T-helper 2 cell treated with Interferon-gamma antibody and Interleukin-4, amounts not matched to agents 5 μg/mL and 100 μg/mL, for 36 hours (primary cell): ENCODE measurements around the gene ROBO1.
"Not testable (repeated sequence)": the region's sequence is repeated elsewhere in the genome, so short reads cannot be mapped to it uniquely, and the experiment has no call there.

Experiments used
- DNase-seq: peaks from one replicate; pipeline ENCODE4 v3.0.0; 2021; ENCODE audit warnings: low spot score
- H3K27ac Mint-ChIP-seq: one replicate; pipeline ENCODE4 v1.8.0; 2021; ENCODE audit warnings: mild to moderate bottlenecking, mixed read lengths
- H3K27me3 Mint-ChIP-seq: one replicate; pipeline ENCODE4 v1.8.0; 2021; ENCODE audit warnings: low read depth, mixed read lengths
- H3K36me3 Mint-ChIP-seq: one replicate; pipeline ENCODE4 v1.8.0; 2021; ENCODE audit warnings: low read depth, mixed read lengths
- H3K4me1 Mint-ChIP-seq: one replicate; pipeline ENCODE4 v1.8.0; 2021; ENCODE audit warnings: low read depth, mixed read lengths
- H3K4me3 Mint-ChIP-seq: one replicate; pipeline ENCODE4 v1.8.0; 2022; ENCODE audit warnings: mild to moderate bottlenecking, moderate library complexity, mixed read lengths
- H3K9me3 Mint-ChIP-seq: one replicate; pipeline ENCODE4 v1.8.0; 2021; ENCODE audit warnings: mixed read lengths

Gene ROBO1

DNA sequence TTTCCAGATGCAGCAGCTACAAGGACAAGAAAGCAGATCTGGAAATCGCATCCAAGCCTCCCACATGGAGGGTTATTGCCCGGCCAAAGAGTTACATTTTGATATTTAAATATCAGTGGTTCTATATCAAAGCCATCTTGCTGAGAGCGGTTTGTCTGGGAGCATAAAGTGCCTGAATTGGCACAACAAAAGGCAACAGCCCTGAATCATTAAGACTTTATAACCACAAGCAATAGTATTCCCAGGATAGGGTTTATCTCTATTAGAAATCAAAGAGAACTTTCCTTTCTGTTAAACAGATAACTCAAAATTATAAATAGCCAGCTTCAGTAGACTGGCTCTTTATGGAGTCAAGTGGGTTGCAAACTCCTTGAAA is 564.7 kb downstream of the ROBO1 start:
- no peak for DNase-seq
- H3K36me3 Mint-ChIP-seq, result no peaks in the 10 kb centered on the region
- no peaks in the 10 kb centered on the region for H3K4me1 Mint-ChIP-seq
- H3K27ac Mint-ChIP-seq, result no peak overlapping the region
- H3K27me3 Mint-ChIP-seq, result no peaks in the 10 kb centered on the region
- H3K4me3 Mint-ChIP-seq, result no peak overlapping the region
- H3K9me3 Mint-ChIP-seq, result peaks cover 14% of the 10 kb centered on the region

DNA sequence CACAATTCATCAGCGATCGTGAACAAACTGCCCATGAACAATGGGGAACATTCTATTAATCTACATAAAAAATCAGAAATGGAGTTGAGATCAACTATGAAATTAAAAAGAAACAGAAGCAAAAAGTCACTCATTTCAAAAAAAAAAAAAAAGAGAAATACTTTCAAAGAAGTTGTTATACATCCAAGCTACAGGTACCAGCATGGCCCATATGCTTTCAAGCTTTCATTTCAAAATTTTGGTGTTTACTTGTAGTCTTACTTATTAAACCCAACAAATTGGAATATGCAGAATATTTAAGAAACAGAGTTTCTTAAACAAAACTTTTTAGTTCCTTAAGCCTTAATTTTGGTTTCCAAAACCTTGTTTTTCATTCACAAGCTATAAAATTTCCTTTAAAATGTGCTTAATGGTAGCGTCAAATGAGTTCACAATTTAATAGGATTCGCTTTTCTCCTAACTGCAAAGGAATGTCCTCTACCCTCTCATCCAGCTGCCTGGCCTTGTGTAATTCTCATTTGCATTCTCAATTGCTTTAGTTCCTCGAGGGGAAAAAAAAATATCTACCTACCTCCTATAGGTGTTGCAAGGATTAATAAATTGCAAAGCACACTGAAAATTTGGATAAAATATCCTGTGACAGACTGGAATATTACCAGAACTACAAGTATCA is 565.2 kb downstream of the ROBO1 start:
- H3K4me1 Mint-ChIP-seq, result no peaks in the 10 kb centered on the region
- no peak overlapping the region for H3K4me3 Mint-ChIP-seq
- H3K9me3 Mint-ChIP-seq, result peaks cover 11% of the 10 kb centered on the region
- no peaks in the 10 kb centered on the region for H3K27me3 Mint-ChIP-seq
- no peak overlapping the region for H3K27ac Mint-ChIP-seq
- H3K36me3 Mint-ChIP-seq, result no peaks in the 10 kb centered on the region
- no peak for DNase-seq

GRCh38 chr3:79200456-79200855 is 567.3 kb downstream of the ROBO1 start:
- no peaks in the 10 kb centered on the region for H3K4me1 Mint-ChIP-seq
- H3K27me3 Mint-ChIP-seq, result no peaks in the 10 kb centered on the region
- peaks cover 8% of the 10 kb centered on the region for H3K9me3 Mint-ChIP-seq
- H3K4me3 Mint-ChIP-seq, result no peak overlapping the region
- no peak overlapping the region for H3K27ac Mint-ChIP-seq
- no peaks in the 10 kb centered on the region for H3K36me3 Mint-ChIP-seq
- no peak for DNase-seq

GRCh38 chr3:79199966-79200365 is 567.8 kb downstream of the ROBO1 start:
- no peak overlapping the region for H3K4me3 Mint-ChIP-seq
- no peaks in the 10 kb centered on the region for H3K27me3 Mint-ChIP-seq
- peaks cover 8% of the 10 kb centered on the region for H3K9me3 Mint-ChIP-seq
- DNase-seq, result no peak
- no peak overlapping the region for H3K27ac Mint-ChIP-seq
- no peaks in the 10 kb centered on the region for H3K36me3 Mint-ChIP-seq
- H3K4me1 Mint-ChIP-seq, result no peaks in the 10 kb centered on the region

DNA sequence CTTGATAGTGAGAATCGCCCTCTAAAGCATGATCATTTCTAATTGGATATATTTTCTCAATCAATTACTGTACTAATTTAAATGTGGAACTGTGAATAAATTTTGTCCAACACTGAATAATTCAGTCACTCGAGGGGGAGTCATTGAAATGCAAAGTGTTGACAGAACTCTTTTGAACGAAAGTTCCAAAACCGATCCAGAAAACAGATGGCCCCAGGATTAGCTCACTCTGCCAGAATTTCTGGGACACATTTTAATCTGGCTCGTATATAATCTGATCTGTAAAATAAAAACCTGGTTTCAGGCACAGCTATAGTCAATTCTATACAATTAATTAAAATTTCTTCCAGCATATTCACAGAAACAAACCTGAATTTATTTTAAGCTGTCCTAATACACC is 580.4 kb downstream of the ROBO1 start:
- Mint-ChIP-seq H3K4me3 (no peak overlapping the region), H3K27ac (no peak overlapping the region), H3K27me3 (no peaks in the 10 kb centered on the region)

DNA sequence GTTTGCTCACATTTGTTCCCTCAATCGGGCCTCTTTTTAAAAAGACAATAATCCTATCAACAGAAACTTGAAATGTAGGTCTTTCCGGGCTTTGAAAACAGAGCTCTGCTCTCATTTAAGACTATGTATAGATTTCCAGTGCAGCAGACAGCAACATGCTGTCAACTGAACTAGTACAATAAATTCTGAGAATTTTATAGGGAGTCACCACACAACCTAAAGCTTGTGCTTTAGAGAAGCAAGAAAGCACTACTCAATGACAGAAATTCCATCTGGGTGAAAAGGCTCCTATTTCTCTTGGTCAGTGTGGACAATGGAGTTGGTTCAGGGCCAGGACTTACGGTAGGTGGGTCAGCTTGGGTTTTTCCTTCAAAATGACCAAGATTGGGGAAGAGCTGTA is 583.5 kb downstream of the ROBO1 start:
- no peak for DNase-seq
- Mint-ChIP-seq H3K36me3 (no peaks in the 10 kb centered on the region), H3K27me3 (no peaks in the 10 kb centered on the region), H3K4me3 (no peak overlapping the region), H3K9me3 (peaks cover 16% of the 10 kb centered on the region), H3K27ac (no peak overlapping the region), H3K4me1 (no peaks in the 10 kb centered on the region)

More for the DNA sequence above, 580.4 kb downstream of the ROBO1 start:
- Mint-ChIP-seq H3K36me3 (no peaks in the 10 kb centered on the region), H3K9me3 (peaks cover 14% of the 10 kb centered on the region), H3K4me1 (no peaks in the 10 kb centered on the region)
- no peak for DNase-seq

- Mint-ChIP-seq H3K27me3 (no peaks in the 10 kb centered on the region), H3K36me3 (no peaks in the 10 kb centered on the region), H3K27ac (no peak overlapping the region), H3K9me3 (peaks cover 16% of the 10 kb centered on the region), H3K4me1 (no peaks in the 10 kb centered on the region), H3K4me3 (no peak overlapping the region)
- DNase-seq, result no peak
Measured at GRCh38 chr3:79183496-79183895, 584.3 kb downstream of the ROBO1 start.

DNA sequence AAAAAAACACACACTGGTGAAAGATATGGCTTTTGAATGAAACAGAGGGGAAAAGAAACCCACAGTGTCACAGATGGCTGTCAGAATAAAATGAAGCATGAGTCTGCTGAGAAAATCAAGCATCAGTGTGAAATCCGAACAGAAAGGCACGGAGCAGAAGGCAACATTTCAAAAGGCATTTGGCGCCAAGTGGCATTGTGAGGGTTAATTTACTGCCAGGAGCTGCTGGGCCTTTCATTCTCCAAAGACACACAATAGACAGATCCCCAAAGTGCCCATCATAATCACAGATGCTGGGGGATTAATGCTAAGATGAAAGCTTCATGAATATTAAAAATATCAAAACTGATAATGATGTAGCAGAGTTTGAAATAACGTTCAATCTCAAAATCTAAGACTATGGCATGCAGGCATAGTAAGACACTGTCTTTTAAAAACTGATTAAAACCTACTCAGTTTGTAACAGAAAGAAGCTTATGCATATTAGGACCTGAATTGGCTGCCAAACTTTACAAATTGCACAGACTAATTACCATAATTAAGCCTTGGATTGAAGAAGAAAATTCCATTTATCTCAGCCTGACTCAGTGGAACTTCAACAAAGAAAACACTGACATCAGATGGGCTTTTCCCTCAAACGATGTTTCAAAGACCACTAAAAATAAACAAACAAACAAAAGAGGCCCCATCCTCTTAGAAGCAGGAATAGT is 589.2 kb downstream of the ROBO1 start:
- no peak for DNase-seq
- peaks cover 8% of the 10 kb centered on the region for H3K9me3 Mint-ChIP-seq
- H3K36me3 Mint-ChIP-seq, result no peaks in the 10 kb centered on the region
- no peak overlapping the region for H3K27ac Mint-ChIP-seq
- H3K27me3 Mint-ChIP-seq, result no peaks in the 10 kb centered on the region
- H3K4me1 Mint-ChIP-seq, result no peaks in the 10 kb centered on the region
- no peak overlapping the region for H3K4me3 Mint-ChIP-seq

GRCh38 chr3:79175870-79176269 is 591.9 kb downstream of the ROBO1 start:
- no peak for DNase-seq
- H3K4me3 Mint-ChIP-seq, result no peak overlapping the region
- no peaks in the 10 kb centered on the region for H3K36me3 Mint-ChIP-seq
- H3K27ac Mint-ChIP-seq, result no peak overlapping the region
- no peaks in the 10 kb centered on the region for H3K27me3 Mint-ChIP-seq
- H3K9me3 Mint-ChIP-seq, result peaks cover 5% of the 10 kb centered on the region
- no peaks in the 10 kb centered on the region for H3K4me1 Mint-ChIP-seq

DNA sequence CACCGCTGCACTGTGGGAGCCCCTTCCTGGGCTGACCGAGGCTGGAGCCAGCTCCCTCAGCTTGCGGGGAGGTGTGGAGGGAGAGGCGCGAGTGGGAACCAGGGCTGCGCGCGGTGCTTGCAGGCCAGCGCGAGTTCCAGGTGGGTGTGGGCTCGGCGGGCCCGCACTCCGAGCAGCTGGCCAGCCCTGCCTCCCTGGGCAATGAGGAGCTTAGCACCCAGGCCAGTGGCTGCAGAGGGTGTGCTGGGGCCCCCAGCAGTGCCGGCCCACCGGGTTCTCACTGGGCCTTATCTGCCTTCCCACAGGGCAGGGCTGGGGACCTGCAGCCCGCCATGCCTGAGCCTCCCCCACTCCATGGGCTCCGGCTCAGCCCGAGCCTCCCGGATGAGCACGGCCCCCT is 594.5 kb downstream of the ROBO1 start:
- H3K4me3 Mint-ChIP-seq, H3K27ac Mint-ChIP-seq, H3K27me3 Mint-ChIP-seq, H3K36me3 Mint-ChIP-seq, H3K4me1 Mint-ChIP-seq, DNase-seq, H3K9me3 Mint-ChIP-seq: not testable (repeated sequence)

GRCh38 chr3:79172241-79172640 is 595.6 kb downstream of the ROBO1 start:
- H3K4me1 Mint-ChIP-seq, result no peaks in the 10 kb centered on the region
- peaks cover 5% of the 10 kb centered on the region for H3K9me3 Mint-ChIP-seq
- H3K27ac Mint-ChIP-seq, result no peak overlapping the region
- no peak for DNase-seq
- no peaks in the 10 kb centered on the region for H3K27me3 Mint-ChIP-seq
- no peak overlapping the region for H3K4me3 Mint-ChIP-seq
- no peaks in the 10 kb centered on the region for H3K36me3 Mint-ChIP-seq

DNA sequence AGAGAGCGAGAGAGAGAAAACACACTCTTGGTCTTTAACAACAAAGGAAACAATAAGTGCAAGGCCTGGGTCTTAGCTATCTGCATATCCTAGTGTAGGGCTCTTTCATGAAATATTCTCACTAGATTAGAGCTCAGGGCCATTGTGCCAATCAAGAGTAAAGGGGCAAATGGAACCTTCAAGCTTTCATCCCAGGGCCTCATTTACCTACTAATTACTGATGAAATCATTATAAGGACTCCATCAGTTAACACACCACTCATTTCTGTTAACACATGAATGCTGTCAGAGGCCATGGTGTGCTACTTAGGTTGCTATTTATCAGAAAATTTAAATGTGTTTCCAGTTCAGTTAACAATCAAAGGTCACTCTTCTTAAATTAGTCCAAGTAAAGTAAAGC is 597.8 kb downstream of the ROBO1 start:
- DNase-seq, result no peak
- Mint-ChIP-seq H3K9me3 (peaks cover 8% of the 10 kb centered on the region), H3K4me3 (no peak overlapping the region), H3K4me1 (no peaks in the 10 kb centered on the region), H3K27me3 (no peaks in the 10 kb centered on the region), H3K36me3 (no peaks in the 10 kb centered on the region), H3K27ac (no peak overlapping the region)

- Mint-ChIP-seq H3K36me3 (no peaks in the 10 kb centered on the region), H3K27ac (no peak overlapping the region), H3K27me3 (no peaks in the 10 kb centered on the region), H3K4me3 (no peak overlapping the region), H3K9me3 (peaks cover 21% of the 10 kb centered on the region), H3K4me1 (no peaks in the 10 kb centered on the region)
- DNase-seq, result no peak
Measured at GRCh38 chr3:79167651-79168416, 600.0 kb downstream of the ROBO1 start.

DNA sequence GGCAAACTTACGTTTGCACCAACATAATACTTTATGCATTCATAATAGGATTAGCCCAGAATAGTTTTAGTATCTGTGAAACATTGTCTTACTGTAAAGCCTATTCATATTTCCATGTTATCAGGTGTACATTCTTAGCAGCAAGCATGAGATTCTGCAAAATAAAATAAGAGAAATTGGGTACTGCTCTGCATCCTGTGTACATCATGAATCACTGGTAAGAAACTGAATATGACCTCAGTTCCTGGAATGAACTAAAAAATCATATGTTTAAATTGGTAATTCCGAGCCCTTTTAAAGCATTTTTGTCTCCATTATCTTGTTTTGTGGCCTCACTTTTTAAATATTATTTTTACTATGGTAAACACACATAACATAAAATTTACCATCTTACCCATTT is 605.1 kb downstream of the ROBO1 start:
- Mint-ChIP-seq H3K9me3 (peaks cover 18% of the 10 kb centered on the region), H3K36me3 (no peaks in the 10 kb centered on the region), H3K27ac (no peak overlapping the region), H3K27me3 (no peaks in the 10 kb centered on the region), H3K4me1 (no peaks in the 10 kb centered on the region), H3K4me3 (no peak overlapping the region)
- no peak for DNase-seq
